Kidney epithelial cell (primary cell): ENCODE data around the gene PKLR. TPM values are rescaled to one million over a fixed set of nuclear protein-coding genes. Genes with fewer than 3 reads are reported as not detected.

Experiments
- DNase-seq: peaks from one replicate; pipeline ENCODE4 v3.0.0-alpha.2; 2010; ENCODE audit warnings: low read depth
- H3K27me3 ChIP-seq: 2 replicates; pipeline ENCODE4 v1.6.0; 2011; ENCODE audit warnings: low read length; ENCODE audit not compliant: control insufficient read depth, insufficient read depth
- H3K36me3 ChIP-seq: 2 replicates; pipeline ENCODE4 v1.5.1; 2011; ENCODE audit warnings: low read length; ENCODE audit not compliant: control insufficient read depth, insufficient read depth
- H3K4me3 ChIP-seq: 2 replicates; pipeline ENCODE4 v1.5.1; 2011; ENCODE audit warnings: low read depth, mild to moderate bottlenecking, control low read depth, low read length
- total RNA-seq: library from RNA; depleted of rRNA; stranded (reverse); fragments of >200 nt; gene quantifications from 2 replicates; pipeline ENCODE4 v1.2.3, GENCODE V29; 2015
- TF ChIP-seq, protein P1 (sequence below): IDR thresholded peaks from 2 replicates; pipeline ENCODE4 v1.5.1; 2011; ENCODE audit warnings: mild to moderate bottlenecking, moderate library complexity, low read length, control low read depth, inconsistent platforms; ENCODE audit not compliant: insufficient read depth, poor library complexity, severe bottlenecking

PKLR gene
- total RNA-seq, 1 donor from 2014 or later: not detected

DNA sequence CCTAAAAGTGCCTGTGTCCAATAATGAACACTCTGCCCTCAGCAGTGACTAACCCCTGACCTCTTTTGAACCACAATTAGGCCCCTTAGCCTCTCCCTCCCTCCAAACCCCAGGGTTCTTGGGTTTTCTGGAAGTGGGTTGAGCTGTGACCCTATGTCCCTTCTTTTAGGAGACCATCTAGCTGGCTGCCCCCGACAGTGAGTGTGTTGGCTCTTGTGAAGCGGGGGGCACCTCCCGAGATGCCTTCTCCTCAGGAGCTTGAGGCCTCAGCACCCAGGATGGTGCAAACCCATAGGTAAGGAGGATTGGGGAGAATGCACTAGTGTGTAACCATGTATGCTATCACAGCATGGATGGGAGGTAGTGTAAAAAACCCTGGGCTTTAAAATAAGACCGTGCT, 26.7 kb upstream of the PKLR start:
- H3K27me3 ChIP-seq: no peaks in the 10 kb centered on the region
- TF ChIP-seq, protein P1, sequence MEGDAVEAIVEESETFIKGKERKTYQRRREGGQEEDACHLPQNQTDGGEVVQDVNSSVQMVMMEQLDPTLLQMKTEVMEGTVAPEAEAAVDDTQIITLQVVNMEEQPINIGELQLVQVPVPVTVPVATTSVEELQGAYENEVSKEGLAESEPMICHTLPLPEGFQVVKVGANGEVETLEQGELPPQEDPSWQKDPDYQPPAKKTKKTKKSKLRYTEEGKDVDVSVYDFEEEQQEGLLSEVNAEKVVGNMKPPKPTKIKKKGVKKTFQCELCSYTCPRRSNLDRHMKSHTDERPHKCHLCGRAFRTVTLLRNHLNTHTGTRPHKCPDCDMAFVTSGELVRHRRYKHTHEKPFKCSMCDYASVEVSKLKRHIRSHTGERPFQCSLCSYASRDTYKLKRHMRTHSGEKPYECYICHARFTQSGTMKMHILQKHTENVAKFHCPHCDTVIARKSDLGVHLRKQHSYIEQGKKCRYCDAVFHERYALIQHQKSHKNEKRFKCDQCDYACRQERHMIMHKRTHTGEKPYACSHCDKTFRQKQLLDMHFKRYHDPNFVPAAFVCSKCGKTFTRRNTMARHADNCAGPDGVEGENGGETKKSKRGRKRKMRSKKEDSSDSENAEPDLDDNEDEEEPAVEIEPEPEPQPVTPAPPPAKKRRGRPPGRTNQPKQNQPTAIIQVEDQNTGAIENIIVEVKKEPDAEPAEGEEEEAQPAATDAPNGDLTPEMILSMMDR: no peak
- DNase-seq: no peak
- no peak overlapping the region for H3K4me3 ChIP-seq
- no peaks in the 10 kb centered on the region for H3K36me3 ChIP-seq

DNA sequence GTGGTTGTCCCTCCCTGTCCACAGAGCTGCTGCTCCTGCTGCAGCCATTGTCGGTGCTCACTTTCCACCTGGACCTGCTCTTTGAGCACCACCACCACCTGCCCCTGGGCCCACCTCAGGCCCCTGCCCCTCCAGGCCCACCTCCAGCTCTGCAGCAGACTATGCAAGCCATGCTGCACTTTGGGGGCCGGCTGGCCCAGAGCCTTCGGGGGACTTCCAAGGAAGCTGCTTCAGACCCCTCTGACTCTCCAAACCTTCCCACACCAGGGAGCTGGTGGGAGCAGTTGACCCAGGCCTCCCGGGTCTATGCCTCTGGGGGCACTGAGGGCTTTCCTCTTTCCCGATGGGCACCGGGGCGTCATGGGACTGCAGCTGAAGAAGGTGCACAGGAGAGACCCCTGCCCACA, 25.4 kb upstream of the PKLR start:
- no peak overlapping the region for H3K4me3 ChIP-seq
- no peak for DNase-seq
- H3K36me3 ChIP-seq: no peaks in the 10 kb centered on the region
- no peaks in the 10 kb centered on the region for H3K27me3 ChIP-seq
- TF ChIP-seq, protein P1: no peak

GRCh38 chr1:155326020-155326526, 24.8 kb upstream of the PKLR start:
- TF ChIP-seq, protein P1: no peak
- Histone ChIP-seq H3K36me3 (no peaks in the 10 kb centered on the region), H3K27me3 (no peaks in the 10 kb centered on the region), H3K4me3 (no peak overlapping the region)
- DNase-seq: no peak

GRCh38 chr1:155325603-155325893, 24.3 kb upstream of the PKLR start:
- TF ChIP-seq, protein P1: no peak
- Histone ChIP-seq H3K27me3 (no peaks in the 10 kb centered on the region), H3K4me3 (peak overlapping the region; percentile 90), H3K36me3 (no peaks in the 10 kb centered on the region)
- no peak for DNase-seq

DNA sequence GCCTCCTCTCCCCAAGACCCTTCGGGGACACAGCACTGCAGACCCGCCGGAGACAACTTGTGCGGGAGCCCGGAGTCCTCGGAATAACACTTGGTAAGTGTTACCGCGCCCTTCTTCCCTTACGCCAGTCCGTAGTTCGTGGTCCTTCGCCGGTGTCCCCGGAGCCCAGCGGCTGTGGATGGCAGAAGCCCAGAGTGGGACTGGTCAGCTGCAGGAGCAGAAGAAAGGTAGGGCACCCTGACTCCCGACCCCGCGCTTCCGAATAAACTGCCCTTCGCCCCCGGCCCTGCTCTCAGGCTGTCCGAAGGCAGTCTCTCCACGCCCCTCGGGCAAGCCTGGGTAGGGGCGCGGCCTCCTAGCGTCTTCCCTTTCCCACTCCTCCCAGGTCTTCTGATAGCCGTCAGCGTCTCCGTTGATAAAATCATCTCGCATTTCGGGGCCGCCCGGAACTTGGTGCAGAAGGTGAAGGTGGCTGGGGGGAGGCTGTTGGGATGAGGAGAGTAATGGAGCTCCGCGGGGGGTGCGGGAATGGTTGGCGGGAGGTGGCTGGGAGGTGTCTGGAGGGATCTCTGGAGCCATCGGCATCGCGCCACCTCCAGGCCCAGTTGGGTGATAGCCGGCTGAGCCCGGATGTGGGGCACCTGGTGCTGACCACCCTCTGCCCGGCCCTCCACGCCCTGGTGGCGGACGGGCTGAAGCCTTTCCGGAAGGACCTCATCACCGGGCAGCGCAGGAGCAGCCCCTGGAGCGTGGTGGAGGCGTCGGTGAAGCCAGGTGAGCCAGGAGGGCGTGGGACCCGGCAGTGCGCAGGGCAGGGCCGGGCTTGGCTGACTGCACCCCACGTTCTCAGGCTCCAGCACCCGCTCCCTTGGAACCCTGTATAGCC, 23.7 kb upstream of the PKLR start:
- TF ChIP-seq, protein P1: peak; percentile 61
- Histone ChIP-seq H3K4me3 (peak overlapping the region; percentile 90), H3K36me3 (no peaks in the 10 kb centered on the region), H3K27me3 (no peaks in the 10 kb centered on the region)
- DNase-seq: no peak

DNA sequence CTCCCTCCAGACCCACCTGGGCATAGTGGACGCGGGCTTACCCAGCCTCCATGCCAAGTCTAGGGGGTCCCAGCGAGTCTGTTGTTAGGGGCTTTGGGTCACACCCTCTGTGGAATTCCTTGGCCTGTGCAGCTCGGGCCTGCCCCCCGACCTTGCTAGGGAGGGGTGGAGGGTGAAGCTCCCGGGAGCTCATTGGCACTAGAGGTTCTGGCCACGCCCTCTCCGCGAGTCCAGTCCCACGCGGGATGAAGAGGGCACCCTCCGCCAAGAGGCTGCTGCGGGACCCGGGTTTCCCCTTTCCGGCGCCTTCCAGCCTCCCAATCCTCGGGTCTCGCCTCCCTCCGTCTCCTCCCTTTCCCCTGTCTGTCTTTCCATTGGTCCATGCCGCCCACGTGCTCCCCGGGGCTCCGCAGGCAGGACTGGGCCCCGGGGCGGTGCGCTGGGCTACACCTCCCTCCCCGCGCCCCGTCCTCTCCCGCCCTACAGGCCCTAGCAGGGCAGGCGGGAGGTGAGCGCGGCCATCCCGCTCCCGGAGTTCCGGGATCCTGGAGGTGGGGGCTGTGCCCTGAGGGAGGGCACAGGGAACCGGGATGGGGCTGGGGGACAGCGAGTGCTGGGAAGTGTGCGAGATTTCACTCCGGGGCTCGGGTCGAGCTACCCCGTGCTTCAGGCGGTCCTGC, 22.9 kb upstream of the PKLR start:
- TF ChIP-seq, protein P1: no peak
- H3K36me3 ChIP-seq: peaks cover 1% of the 10 kb centered on the region
- peak overlapping the region; percentile 90 for H3K4me3 ChIP-seq
- no peaks in the 10 kb centered on the region for H3K27me3 ChIP-seq
- peak; percentile 80 for DNase-seq
